ENCODE measurements around the gene ACAP3. TPM values are rescaled to one million over a fixed set of nuclear protein-coding genes. Genes with fewer than 3 reads are reported as not detected.

Gene ACAP3, protein sequence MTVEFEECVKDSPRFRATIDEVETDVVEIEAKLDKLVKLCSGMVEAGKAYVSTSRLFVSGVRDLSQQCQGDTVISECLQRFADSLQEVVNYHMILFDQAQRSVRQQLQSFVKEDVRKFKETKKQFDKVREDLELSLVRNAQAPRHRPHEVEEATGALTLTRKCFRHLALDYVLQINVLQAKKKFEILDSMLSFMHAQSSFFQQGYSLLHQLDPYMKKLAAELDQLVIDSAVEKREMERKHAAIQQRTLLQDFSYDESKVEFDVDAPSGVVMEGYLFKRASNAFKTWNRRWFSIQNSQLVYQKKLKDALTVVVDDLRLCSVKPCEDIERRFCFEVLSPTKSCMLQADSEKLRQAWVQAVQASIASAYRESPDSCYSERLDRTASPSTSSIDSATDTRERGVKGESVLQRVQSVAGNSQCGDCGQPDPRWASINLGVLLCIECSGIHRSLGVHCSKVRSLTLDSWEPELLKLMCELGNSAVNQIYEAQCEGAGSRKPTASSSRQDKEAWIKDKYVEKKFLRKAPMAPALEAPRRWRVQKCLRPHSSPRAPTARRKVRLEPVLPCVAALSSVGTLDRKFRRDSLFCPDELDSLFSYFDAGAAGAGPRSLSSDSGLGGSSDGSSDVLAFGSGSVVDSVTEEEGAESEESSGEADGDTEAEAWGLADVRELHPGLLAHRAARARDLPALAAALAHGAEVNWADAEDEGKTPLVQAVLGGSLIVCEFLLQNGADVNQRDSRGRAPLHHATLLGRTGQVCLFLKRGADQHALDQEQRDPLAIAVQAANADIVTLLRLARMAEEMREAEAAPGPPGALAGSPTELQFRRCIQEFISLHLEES
- 10 to 100 TPM; 28.6 to 71.1 (median 50.6) TPM for polyA plus RNA-seq
- long read RNA-seq, donor 1 = 0 reads
- long read RNA-seq, donor 2, partial matches to known transcripts = 0 of 1 reads
- long read RNA-seq, donor 2, other reads (novel, unspliced or antisense) = 0 of 1 reads
- long read RNA-seq, donor 3, partial matches to known transcripts = 17 of 29 reads
- long read RNA-seq, donor 3, other reads (novel, unspliced or antisense) = 7 of 29 reads
- long read RNA-seq, donor 4 = 0 reads
- long read RNA-seq, donor 5 = 0 reads
- long read RNA-seq, donor 6 = 0 reads
- long read RNA-seq, donor 7 = 0 reads
- long read RNA-seq, donor 8, partial matches to known transcripts = 0 of 1 reads
- long read RNA-seq, donor 8, other reads (novel, unspliced or antisense) = 0 of 1 reads
- long read RNA-seq, donor 9 = 0 reads
- long read RNA-seq, donor 10, partial matches to known transcripts = 8 of 14 reads
- long read RNA-seq, donor 10, other reads (novel, unspliced or antisense) = 5 of 14 reads

- Histone ChIP-seq H3K36me3 (ENCODE audit: control insufficient read depth in 3 of 3, insufficient read depth in 2 of 3, low read depth in 1 of 3, low read length in 3 of 3) (peaks cover 6 to 47% (median 9%) of the 10 kb centered on the region in 3 donors), H3K27me3 (ENCODE audit: control insufficient read depth in 3 of 3, insufficient read depth in 3 of 3, low read length in 3 of 3) (no peaks in the 10 kb centered on the region), H3K9me3 (ENCODE audit: control insufficient read depth in 2 of 2, insufficient read depth in 1 of 2, low read depth in 1 of 2, low read length in 1 of 2) (no peaks in the 10 kb centered on the region), H3K27ac (ENCODE audit: low read depth in 1 of 3, low read length in 2 of 3) (peak within 1 kb of the TSS; percentile 89 to 95 (median 95)), H3K4me3 (ENCODE audit: low read depth in 1 of 3, low read length in 3 of 3) (peak within 1 kb of the TSS; percentile 69 to 83 (median 76)), H3K4me1 (ENCODE audit: control insufficient read depth in 3 of 3, insufficient read depth in 2 of 3, low read depth in 1 of 3, low read length in 2 of 3) (peaks cover 7 to 34% (median 13%) of the 10 kb centered on the region in 3 donors)
- DNase-seq (peak; percentile 90 to 96), FAIRE-seq (no peak)
- WGBS, 3 donors = 1% methylated on average over 82 to 130 of the region's 131 CpGs
Observed at GRCh38 chr1:1307923-1308755, at the start of gene ACAP3, which contains the start of gene PUSL1. ACAP3 (minus strand) TSS chr1:1307930; CDS start chr1:1307815, 115 bp downstream. PUSL1 (plus strand) TSS chr1:1308597; CDS start chr1:1308644, 47 bp downstream.

DNA sequence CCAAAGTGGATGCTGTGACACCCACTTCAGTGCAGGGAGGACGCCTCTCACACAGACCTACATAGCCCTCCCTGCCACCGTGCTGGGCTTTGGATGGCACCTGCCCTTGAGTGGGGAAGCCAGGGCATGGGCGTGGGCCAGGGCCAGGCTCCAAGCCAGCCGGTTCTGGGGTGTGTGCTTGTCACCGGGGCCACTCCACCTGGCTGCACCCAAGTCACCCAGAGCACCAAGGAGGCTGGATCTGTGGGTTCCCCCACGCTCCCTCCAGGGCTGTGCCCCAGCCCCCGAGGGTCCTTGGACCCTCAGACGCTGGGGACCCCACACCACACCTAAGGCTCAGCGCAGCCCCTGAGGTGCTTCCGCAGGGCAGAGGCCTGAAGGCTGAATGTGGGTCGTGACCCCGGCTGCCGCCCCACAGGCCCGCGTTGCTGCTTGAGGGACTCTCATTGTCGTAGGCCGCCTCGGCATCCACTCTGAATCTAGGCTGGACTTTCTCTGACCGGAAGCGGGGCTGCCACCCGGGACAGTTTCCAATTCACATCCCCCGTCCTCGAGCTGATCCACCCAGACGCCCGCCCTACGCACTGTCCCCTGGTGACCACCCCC lies 49.2 kb upstream of the ACAP3 start:
- 35 to 46% (median 43%) methylated on average over 22 to 26 of the region's 26 CpGs for whole genome bisulfite sequencing, 3 donors
- Histone ChIP-seq H3K27ac (ENCODE audit: low read depth in 1 of 3, low read length in 2 of 3) (peak overlapping the region in 2 of 3 donors; percentile 60 to 97), H3K9me3 (ENCODE audit: control insufficient read depth in 2 of 2, insufficient read depth in 1 of 2, low read depth in 1 of 2, low read length in 1 of 2) (no peaks in the 10 kb centered on the region), H3K4me3 (ENCODE audit: low read depth in 1 of 3, low read length in 3 of 3) (peak overlapping the region in 1 of 3 donors; percentile 84), H3K27me3 (ENCODE audit: control insufficient read depth in 3 of 3, insufficient read depth in 3 of 3, low read length in 3 of 3) (peaks cover 0 to 10% (median 5%) of the 10 kb centered on the region in 3 donors), H3K4me1 (ENCODE audit: control insufficient read depth in 3 of 3, insufficient read depth in 2 of 3, low read depth in 1 of 3, low read length in 2 of 3) (peaks cover 0 to 63% (median 0%) of the 10 kb centered on the region in 3 donors), H3K36me3 (ENCODE audit: control insufficient read depth in 3 of 3, insufficient read depth in 2 of 3, low read depth in 1 of 3, low read length in 3 of 3) (peaks cover 0 to 35% (median 0%) of the 10 kb centered on the region in 3 donors)
- FAIRE-seq = no peak
- DNase-seq = peak in 1 of 2 donors; percentile 50

DNA sequence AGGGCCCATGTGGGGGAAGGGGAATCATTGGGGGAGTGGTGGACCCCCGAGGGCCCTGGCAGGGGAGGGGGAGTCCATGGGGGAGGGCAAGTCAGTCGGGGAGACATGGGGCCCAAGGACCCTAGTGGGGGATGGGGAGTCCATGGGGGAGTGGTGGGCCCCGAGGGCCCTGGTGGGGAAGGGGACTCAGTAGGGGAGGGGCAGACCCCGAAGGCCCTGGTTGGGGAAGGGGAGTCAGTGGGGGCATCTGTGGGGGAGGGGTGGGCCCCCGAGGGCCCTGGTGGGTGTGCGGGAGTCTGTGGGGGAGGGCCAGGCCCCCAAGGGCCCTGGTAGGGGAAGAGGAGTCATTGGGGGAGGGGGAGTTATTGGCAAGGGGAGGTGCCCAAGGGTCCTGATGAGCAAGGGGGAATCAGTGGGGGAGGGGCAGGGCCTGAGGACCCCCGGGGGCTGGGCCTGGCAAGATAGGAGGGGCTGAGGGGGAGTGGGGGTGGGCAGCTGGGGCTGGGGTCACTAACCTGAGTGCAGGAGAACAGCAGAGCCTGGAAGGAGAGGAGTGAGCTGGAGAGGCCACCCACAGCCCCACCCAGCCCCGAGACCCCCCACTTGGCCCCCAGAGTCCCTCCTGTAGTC lies 48.6 kb upstream of the ACAP3 start:
- no peak for DNase-seq
- peak overlapping the region in 2 of 3 donors; percentile 60 to 97 for H3K27ac ChIP-seq (ENCODE audit: low read depth in 1 of 3, low read length in 2 of 3)
- peaks cover 0 to 41% (median 0%) of the 10 kb centered on the region in 3 donors for H3K36me3 ChIP-seq (ENCODE audit: control insufficient read depth in 3 of 3, insufficient read depth in 2 of 3, low read depth in 1 of 3, low read length in 3 of 3)
- peak overlapping the region in 1 of 3 donors; percentile 84 for H3K4me3 ChIP-seq (ENCODE audit: low read depth in 1 of 3, low read length in 3 of 3)
- no peaks in the 10 kb centered on the region for H3K9me3 ChIP-seq (ENCODE audit: control insufficient read depth in 2 of 2, insufficient read depth in 1 of 2, low read depth in 1 of 2, low read length in 1 of 2)
- H3K4me1 ChIP-seq (ENCODE audit: control insufficient read depth in 3 of 3, insufficient read depth in 2 of 3, low read depth in 1 of 3, low read length in 2 of 3) = peaks cover 0 to 62% (median 0%) of the 10 kb centered on the region in 3 donors
- peaks cover 0 to 10% (median 5%) of the 10 kb centered on the region in 3 donors for H3K27me3 ChIP-seq (ENCODE audit: control insufficient read depth in 3 of 3, insufficient read depth in 3 of 3, low read length in 3 of 3)
- 18 to 41% (median 27%) methylated on average over 5 to 8 of the region's 8 CpGs for WGBS, 3 donors
- no peak for FAIRE-seq

GRCh38 chr1:1355416-1355815 lies 47.7 kb upstream of the ACAP3 start:
- H3K27ac ChIP-seq (ENCODE audit: low read depth in 1 of 3, low read length in 2 of 3) = no peak overlapping the region
- no peaks in the 10 kb centered on the region for H3K9me3 ChIP-seq (ENCODE audit: control insufficient read depth in 2 of 2, insufficient read depth in 1 of 2, low read depth in 1 of 2, low read length in 1 of 2)
- 1 to 3% (median 1%) methylated on average over 37 to 52 of the region's 52 CpGs for WGBS, 3 donors
- peak in 1 of 2 donors; percentile 79 for DNase-seq
- H3K4me3 ChIP-seq (ENCODE audit: low read depth in 1 of 3, low read length in 3 of 3) = peak overlapping the region in 2 of 3 donors; percentile 12 to 18
- H3K27me3 ChIP-seq (ENCODE audit: control insufficient read depth in 3 of 3, insufficient read depth in 3 of 3, low read length in 3 of 3) = peaks cover 0 to 10% (median 5%) of the 10 kb centered on the region in 3 donors
- peaks cover 0 to 41% (median 0%) of the 10 kb centered on the region in 3 donors for H3K36me3 ChIP-seq (ENCODE audit: control insufficient read depth in 3 of 3, insufficient read depth in 2 of 3, low read depth in 1 of 3, low read length in 3 of 3)
- peaks cover 0 to 60% (median 0%) of the 10 kb centered on the region in 3 donors for H3K4me1 ChIP-seq (ENCODE audit: control insufficient read depth in 3 of 3, insufficient read depth in 2 of 3, low read depth in 1 of 3, low read length in 2 of 3)
- no peak for FAIRE-seq

DNA sequence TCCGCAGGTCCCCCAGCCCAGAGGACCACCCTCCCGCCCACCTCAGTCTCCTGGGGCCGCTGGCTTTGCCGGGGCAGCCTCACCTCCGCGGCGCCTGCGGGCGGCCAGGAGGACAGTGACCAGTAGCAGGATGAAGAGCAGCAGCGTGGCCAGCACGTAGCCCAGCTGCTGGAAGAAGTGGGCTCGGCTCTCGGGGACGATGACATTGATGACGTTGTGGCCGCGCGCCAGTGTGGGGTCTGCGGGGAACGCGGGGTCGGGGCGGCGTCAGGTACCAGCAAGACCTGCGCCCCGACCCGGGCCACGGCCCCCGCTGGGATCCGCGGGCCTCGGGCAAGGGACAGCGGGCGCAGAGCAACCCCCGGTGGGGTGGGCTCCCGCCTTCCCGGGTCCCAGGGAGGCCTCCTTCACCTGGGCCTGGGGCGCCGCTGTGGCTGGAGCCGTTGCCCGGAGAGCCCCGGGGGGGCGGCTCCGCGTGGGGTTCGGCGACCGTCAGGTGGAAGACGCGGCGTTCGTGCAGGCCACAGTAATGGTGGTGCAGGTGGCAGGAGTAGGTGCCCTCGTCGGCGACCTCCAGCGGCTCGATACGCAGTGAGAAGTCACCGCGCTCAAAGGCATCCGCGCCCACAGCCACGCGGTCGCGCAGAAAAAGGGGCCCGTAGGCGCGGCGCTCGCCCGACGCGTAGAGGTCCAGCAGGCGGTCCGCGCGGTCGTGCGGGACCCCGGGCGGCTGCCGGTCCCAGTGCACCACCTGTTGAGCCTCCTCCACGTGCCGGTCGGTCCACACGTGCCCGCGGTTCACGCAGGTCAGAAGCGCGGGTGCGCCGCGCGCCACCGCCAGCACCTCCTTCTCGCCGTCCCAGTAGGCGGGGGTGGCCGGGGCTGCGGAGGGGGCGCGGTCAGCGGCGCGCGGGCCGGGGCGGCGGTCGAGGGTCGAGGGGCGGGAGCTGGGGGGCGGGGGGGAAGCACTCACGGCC lies 46.8 kb upstream of the ACAP3 start:
- 25 to 40% (median 26%) methylated on average over 62 to 116 of the region's 116 CpGs for WGBS, 3 donors
- Histone ChIP-seq H3K27ac (ENCODE audit: low read depth in 1 of 3, low read length in 2 of 3) (no peak overlapping the region), H3K27me3 (ENCODE audit: control insufficient read depth in 3 of 3, insufficient read depth in 3 of 3, low read length in 3 of 3) (peaks cover 0 to 10% (median 5%) of the 10 kb centered on the region in 3 donors), H3K4me1 (ENCODE audit: control insufficient read depth in 3 of 3, insufficient read depth in 2 of 3, low read depth in 1 of 3, low read length in 2 of 3) (peaks cover 0 to 51% (median 0%) of the 10 kb centered on the region in 3 donors), H3K4me3 (ENCODE audit: low read depth in 1 of 3, low read length in 3 of 3) (peak overlapping the region in 2 of 3 donors; percentile 12 to 18), H3K36me3 (ENCODE audit: control insufficient read depth in 3 of 3, insufficient read depth in 2 of 3, low read depth in 1 of 3, low read length in 3 of 3) (peaks cover 0 to 41% (median 0%) of the 10 kb centered on the region in 3 donors), H3K9me3 (ENCODE audit: control insufficient read depth in 2 of 2, insufficient read depth in 1 of 2, low read depth in 1 of 2, low read length in 1 of 2) (no peaks in the 10 kb centered on the region)
- DNase-seq (no peak), FAIRE-seq (no peak)

- 11 to 36% (median 12%) methylated on average over 27 to 28 of the region's 28 CpGs for WGBS, 3 donors
- H3K36me3 ChIP-seq (ENCODE audit: control insufficient read depth in 3 of 3, insufficient read depth in 2 of 3, low read depth in 1 of 3, low read length in 3 of 3) = peaks cover 0 to 41% (median 0%) of the 10 kb centered on the region in 3 donors
- H3K9me3 ChIP-seq (ENCODE audit: control insufficient read depth in 2 of 2, insufficient read depth in 1 of 2, low read depth in 1 of 2, low read length in 1 of 2) = no peaks in the 10 kb centered on the region
- FAIRE-seq (no peak), DNase-seq (no peak)
- H3K27ac ChIP-seq (ENCODE audit: low read depth in 1 of 3, low read length in 2 of 3) = no peak overlapping the region
- H3K4me1 ChIP-seq (ENCODE audit: control insufficient read depth in 3 of 3, insufficient read depth in 2 of 3, low read depth in 1 of 3, low read length in 2 of 3) = peaks cover 0 to 41% (median 0%) of the 10 kb centered on the region in 3 donors
- peaks cover 0 to 10% (median 5%) of the 10 kb centered on the region in 3 donors for H3K27me3 ChIP-seq (ENCODE audit: control insufficient read depth in 3 of 3, insufficient read depth in 3 of 3, low read length in 3 of 3)
- no peak overlapping the region for H3K4me3 ChIP-seq (ENCODE audit: low read depth in 1 of 3, low read length in 3 of 3)
Observed at GRCh38 chr1:1353389-1354151, 45.8 kb upstream of the ACAP3 start.
